Testis (tissue), 3 donors: ENCODE data around the gene CAPG. TPM values are rescaled to one million over a fixed set of nuclear protein-coding genes. Genes with fewer than 3 reads are reported as not detected.

ENCODE experiments used
- DNase-seq: peaks from one replicate; pipeline ENCODE4 v3.0.0-alpha.2; 2019
- H3K27ac ChIP-seq, 2 donors: fragments of 200-600 bp; sonication (generic); one replicate each; pipeline ENCODE4 v1.5.1; 2019
- H3K27me3 ChIP-seq: fragments of 200-600 bp; sonication (generic); one replicate; pipeline ENCODE4 v1.5.1; 2019
- H3K36me3 ChIP-seq: fragments of 200-600 bp; sonication (generic); one replicate; pipeline ENCODE4 v1.5.1; 2017; ENCODE audit warnings: low read depth; ENCODE audit errors: missing control alignments
- H3K4me1 ChIP-seq: fragments of 200-600 bp; sonication (generic); one replicate; pipeline ENCODE4 v1.5.1; 2019
- H3K4me3 ChIP-seq, 2 donors: fragments of 200-600 bp; sonication (generic); one replicate each; pipeline ENCODE4 v1.5.1; 2017 to 2019
- H3K9me3 ChIP-seq: fragments of 200-600 bp; sonication (generic); one replicate; pipeline ENCODE4 v1.5.1; 2017
- CTCF ChIP-seq, 3 experiments: fragments of 450-650 bp in 2 of 3; fragments of 200-600 bp in 1 of 3; sonication (generic) in 1 of 3; IDR thresholded peaks; one replicate each; pipeline ENCODE4 v1.5.1; 2016 to 2019; ENCODE audit warnings: antibody characterized with exemption in 3 of 3, mild to moderate bottlenecking in 2 of 3, moderate library complexity in 1 of 3
- POLR2A ChIP-seq: fragments of 450-650 bp; IDR thresholded peaks from one replicate; pipeline ENCODE4 v1.6.1; 2017; ENCODE audit warnings: antibody characterized with exemption, mild to moderate bottlenecking, moderate library complexity
- WGBS, 2 donors: methylation state at CpG; one replicate each; pipeline ENCODE4 v1.1.5; 2018; 5-methylcytosine and 5-hydroxymethylcytosine counted together
- intact Hi-C: fragments of 100-400 bp; cut with DNase I; formaldehyde crosslinking; loops from one replicate; pipeline ENCODE4 v1.15.1; 2023; ENCODE audit warnings: low total_unique reads
- polyA plus RNA-seq: library from polyadenylated mRNA; stranded (reverse); fragments of 350-450 nt; fragmentation: Illumina TruSeq; extraction: RNeasy Lipid Tissue Mini Kit (QIAGEN cat#74804); gene quantifications from one replicate; pipeline ENCODE4 v1.2.3, GENCODE V29; 2014; ENCODE audit warnings: low read depth, low replicate concordance; ENCODE audit not compliant: insufficient read depth
- total RNA-seq, 2 donors: library from RNA; depleted of rRNA; stranded (reverse); fragments of >200 nt; gene quantifications; one replicate each; pipeline ENCODE4 v1.2.3, GENCODE V29; 2016

CAPG gene
- total and polyA plus RNA-seq, 3 donors from 2014 or later = 17.7 to 74.5 (median 29.4) TPM

GRCh38 chr2:85355521-85355920 is 54.6 kb downstream of the CAPG start:
- peaks cover 9% of the 10 kb centered on the region for H3K4me1 ChIP-seq
- peak overlapping the region in 1 of 2 donors; percentile 80 for H3K4me3 ChIP-seq
- no peak for DNase-seq
- no peak for TF ChIP-seq POLR2A
- TF ChIP-seq CTCF (IDR thresholded peaks at IDR 0.05) = no peak
- H3K27ac ChIP-seq = no peak overlapping the region
- WGBS, 2 donors = 65 to 69% methylated on average over 3 of the region's 3 CpGs
- no peaks in the 10 kb centered on the region for H3K27me3 ChIP-seq
- no peaks in the 10 kb centered on the region for H3K9me3 ChIP-seq
- no peaks in the 10 kb centered on the region for H3K36me3 ChIP-seq
- intact Hi-C loops = no loop called here

GRCh38 chr2:85355073-85355410 is 55.1 kb downstream of the CAPG start:
- peaks cover 9% of the 10 kb centered on the region for H3K4me1 ChIP-seq
- H3K27ac ChIP-seq = peak overlapping the region; percentile 82 to 84
- intact Hi-C loops = no loop called here
- no peak for DNase-seq
- 0 to 4% methylated on average over 1 to 9 of the region's 10 CpGs for WGBS, 2 donors
- TF ChIP-seq POLR2A (no peak), CTCF (IDR thresholded peaks at IDR 0.05) (no peak)
- no peaks in the 10 kb centered on the region for H3K36me3 ChIP-seq
- no peaks in the 10 kb centered on the region for H3K27me3 ChIP-seq
- no peaks in the 10 kb centered on the region for H3K9me3 ChIP-seq
- peak overlapping the region; percentile 80 to 85 for H3K4me3 ChIP-seq

GRCh38 chr2:85354286-85355072 is 55.7 kb downstream of the CAPG start, which contains the start of the genes ELMOD3 and RETSAT:
Gene ELMOD3 (plus strand): TSS chr2:85354769. CDS start chr2:85357199, 2,430 bp downstream.
Gene RETSAT (minus strand): TSS chr2:85354528. CDS start chr2:85354507, 21 bp downstream.
- peak; percentile 99 for DNase-seq
- TF ChIP-seq POLR2A (peak; percentile 85), CTCF (IDR thresholded peaks at IDR 0.05) (peak in 1 of 3 experiments; percentile 19)
- intact Hi-C loops = no loop called here
- Histone ChIP-seq H3K9me3 (no peaks in the 10 kb centered on the region), H3K36me3 (no peaks in the 10 kb centered on the region), H3K4me1 (peaks cover 9% of the 10 kb centered on the region), H3K27me3 (no peaks in the 10 kb centered on the region), H3K27ac (peak within 1 kb of the TSS; percentile 82 to 84), H3K4me3 (peak within 1 kb of the TSS; percentile 80 to 85)
- 0% methylated on average over 8 to 42 of the region's 42 CpGs for WGBS, 2 donors

GRCh38 chr2:85353876-85354285 is 56.3 kb downstream of the CAPG start:
- WGBS, 2 donors = 3% methylated on average over 8 to 16 of the region's 16 CpGs
- peaks cover 9% of the 10 kb centered on the region for H3K4me1 ChIP-seq

More at GRCh38 chr2:85353876-85354285, 56.3 kb downstream of the CAPG start:
- Histone ChIP-seq H3K36me3 (no peaks in the 10 kb centered on the region), H3K27me3 (no peaks in the 10 kb centered on the region), H3K9me3 (no peaks in the 10 kb centered on the region), H3K4me3 (peak overlapping the region; percentile 80 to 85), H3K27ac (peak overlapping the region; percentile 68)
- TF ChIP-seq POLR2A (no peak), CTCF (IDR thresholded peaks at IDR 0.05) (no peak)
- peak; percentile 34 for DNase-seq
- intact Hi-C loops = no loop called here
